B cell (primary cell): ENCODE data around the gene STXBP6.

ENCODE experiments used
- CTCF ChIP-seq: fragments of 200-600 bp; IDR thresholded peaks from one replicate; pipeline ENCODE4 v1.8.0; 2022; ENCODE audit warnings: antibody characterized with exemption, mild to moderate bottlenecking
- EZH2 ChIP-seq: IDR thresholded peaks from 2 replicates; pipeline ENCODE4 v1.6.1; 2012; ENCODE audit warnings: borderline replicate concordance, low read depth, mild to moderate bottlenecking, moderate library complexity, low read length; ENCODE audit not compliant: insufficient read depth, poor library complexity, severe bottlenecking

GRCh38 chr14:24954037-24954699 is 95.8 kb downstream of the STXBP6 start:
- TF ChIP-seq CTCF (no peak), EZH2 (no peak)
